ENCODE data around the gene CA5A.

GRCh38 chr16:87854907-87855683 lies 81.2 kb downstream of the CA5A start:
- TF ChIP-seq CTCF (conservative IDR thresholded peaks at IDR 0.05; ENCODE audit: low read depth, low read length) (no peak), CEBPB (IDR thresholded peaks at IDR 0.05; ENCODE audit: low read depth, low read length) (no peak), RAD21 (IDR thresholded peaks at IDR 0.05; ENCODE audit: low read length) (no peak), POLR2A (IDR thresholded peaks at IDR 0.05; ENCODE audit: low read depth, low read length) (no peak), RCOR1 (IDR thresholded peaks at IDR 0.05; ENCODE audit: insufficient replicate concordance, low read length) (no peak), CHD1 (IDR thresholded peaks at IDR 0.05; ENCODE audit: low read depth, low read length) (no peak), MAFK (IDR thresholded peaks at IDR 0.05; ENCODE audit: low read depth, low read length) (no peak), SMC3 (IDR thresholded peaks at IDR 0.05; ENCODE audit: low read depth, low read length) (no peak), MAZ (IDR thresholded peaks at IDR 0.05; ENCODE audit: borderline replicate concordance, low read depth, low read length) (no peak), BHLHE40 (IDR thresholded peaks at IDR 0.05; ENCODE audit: low read depth, low read length) (no peak), ELK1 (IDR thresholded peaks at IDR 0.05; ENCODE audit: borderline replicate concordance, low read depth, low read length) (no peak), RFX5 (IDR thresholded peaks at IDR 0.05; ENCODE audit: low read depth, low read length) (no peak), FOS (IDR thresholded peaks at IDR 0.05; ENCODE audit: low read depth, low read length) (no peak), MXI1 (IDR thresholded peaks at IDR 0.05; ENCODE audit: borderline replicate concordance, low read depth, low read length) (no peak)

Data from IMR-90 (cell line).